A549 (cell line): ENCODE measurements around the gene ABHD17A.

Experiments used
- BHLHE40 ChIP-seq: IDR thresholded peaks from 2 replicates; pipeline ENCODE4 v1.6.1; 2012; ENCODE audit warnings: low read depth, low read length, inconsistent platforms
- CTCF ChIP-seq: fragments of >200 bp; sonication (Bioruptor Twin); formaldehyde crosslinking; IDR thresholded peaks from 3 replicates; pipeline ENCODE4 v1.5.1; 2016
- EP300 ChIP-seq, 2 experiments: fragments of >200 bp; sonication (Bioruptor Twin); formaldehyde crosslinking; IDR thresholded peaks; 2 replicates in 1 of 2; 3 replicates in 1 of 2; pipeline ENCODE4 v1.6.1; 2016 to 2017
- JUN ChIP-seq, 2 experiments: fragments of >200 bp; sonication (Bioruptor Twin); formaldehyde crosslinking; IDR thresholded peaks; 2 replicates in 1 of 2; 3 replicates in 1 of 2; pipeline ENCODE4 v1.6.1; 2016 to 2017
- JUNB ChIP-seq: fragments of >200 bp; sonication (Bioruptor Twin); formaldehyde crosslinking; IDR thresholded peaks from 2 replicates; pipeline ENCODE4 v1.6.1; 2016
- NPAS2 ChIP-seq: fragments of 250-450 bp; sonication (Bioruptor Pico); IDR thresholded peaks from 2 replicates; pipeline ENCODE4 v1.8.0; 2022; ENCODE audit warnings: mild to moderate bottlenecking, moderate library complexity, borderline replicate concordance
- POLR2A ChIP-seq: IDR thresholded peaks from 2 replicates; pipeline ENCODE4 v1.6.1; 2012; ENCODE audit warnings: mild to moderate bottlenecking, low read length
- USF2 ChIP-seq: fragments of 450-650 bp; IDR thresholded peaks from 2 replicates; pipeline ENCODE4 v1.6.1; 2014; ENCODE audit warnings: antibody characterized with exemption
- TF ChIP-seq, protein P1 (sequence below): fragments of 200-600 bp; sonication (generic); IDR thresholded peaks from 2 replicates; pipeline ENCODE4 v1.6.1; 2016; ENCODE audit warnings: antibody characterized with exemption, mild to moderate bottlenecking, moderate library complexity

DNA sequence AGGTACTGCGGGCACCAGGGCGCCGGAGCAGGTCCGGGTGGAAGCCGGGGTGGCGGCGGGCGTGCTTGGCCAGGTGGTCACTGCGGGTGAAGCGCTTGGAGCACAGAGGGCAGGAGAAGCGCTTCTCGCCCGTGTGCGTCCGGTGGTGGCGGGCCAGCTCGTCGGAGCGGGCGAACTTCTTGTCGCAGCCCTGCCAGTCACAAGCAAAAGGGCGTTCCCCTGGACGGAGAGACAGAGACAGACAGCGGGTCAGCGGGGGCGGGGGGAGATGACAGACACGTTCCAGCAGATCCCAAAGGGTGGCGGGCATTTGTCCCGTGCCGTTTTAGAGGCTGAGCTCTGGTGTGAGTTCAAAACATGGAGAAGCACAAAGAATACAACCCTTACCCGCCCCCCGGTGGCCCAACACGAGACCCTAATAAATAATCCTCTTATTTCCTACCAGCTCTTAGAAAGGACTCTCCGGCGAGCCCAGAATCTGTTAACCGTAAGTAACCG, 30.7 kb downstream of the ABHD17A start:
- no peak for TF ChIP-seq POLR2A
- no peak for TF ChIP-seq CTCF
- no peak for TF ChIP-seq JUNB
- TF ChIP-seq USF2: no peak
- no peak for TF ChIP-seq NPAS2 (CRISPR knock-in tag)
- no peak for TF ChIP-seq JUN (IDR thresholded peaks at IDR 0.05)
- TF ChIP-seq EP300 (IDR thresholded peaks at IDR 0.05): no peak
- no peak for TF ChIP-seq BHLHE40
- TF ChIP-seq, protein P1, sequence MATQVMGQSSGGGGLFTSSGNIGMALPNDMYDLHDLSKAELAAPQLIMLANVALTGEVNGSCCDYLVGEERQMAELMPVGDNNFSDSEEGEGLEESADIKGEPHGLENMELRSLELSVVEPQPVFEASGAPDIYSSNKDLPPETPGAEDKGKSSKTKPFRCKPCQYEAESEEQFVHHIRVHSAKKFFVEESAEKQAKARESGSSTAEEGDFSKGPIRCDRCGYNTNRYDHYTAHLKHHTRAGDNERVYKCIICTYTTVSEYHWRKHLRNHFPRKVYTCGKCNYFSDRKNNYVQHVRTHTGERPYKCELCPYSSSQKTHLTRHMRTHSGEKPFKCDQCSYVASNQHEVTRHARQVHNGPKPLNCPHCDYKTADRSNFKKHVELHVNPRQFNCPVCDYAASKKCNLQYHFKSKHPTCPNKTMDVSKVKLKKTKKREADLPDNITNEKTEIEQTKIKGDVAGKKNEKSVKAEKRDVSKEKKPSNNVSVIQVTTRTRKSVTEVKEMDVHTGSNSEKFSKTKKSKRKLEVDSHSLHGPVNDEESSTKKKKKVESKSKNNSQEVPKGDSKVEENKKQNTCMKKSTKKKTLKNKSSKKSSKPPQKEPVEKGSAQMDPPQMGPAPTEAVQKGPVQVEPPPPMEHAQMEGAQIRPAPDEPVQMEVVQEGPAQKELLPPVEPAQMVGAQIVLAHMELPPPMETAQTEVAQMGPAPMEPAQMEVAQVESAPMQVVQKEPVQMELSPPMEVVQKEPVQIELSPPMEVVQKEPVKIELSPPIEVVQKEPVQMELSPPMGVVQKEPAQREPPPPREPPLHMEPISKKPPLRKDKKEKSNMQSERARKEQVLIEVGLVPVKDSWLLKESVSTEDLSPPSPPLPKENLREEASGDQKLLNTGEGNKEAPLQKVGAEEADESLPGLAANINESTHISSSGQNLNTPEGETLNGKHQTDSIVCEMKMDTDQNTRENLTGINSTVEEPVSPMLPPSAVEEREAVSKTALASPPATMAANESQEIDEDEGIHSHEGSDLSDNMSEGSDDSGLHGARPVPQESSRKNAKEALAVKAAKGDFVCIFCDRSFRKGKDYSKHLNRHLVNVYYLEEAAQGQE: no peak
